Left lung (tissue), 10 donors: Measurements from ENCODE around the gene LRRC28. TPM values are rescaled to one million over a fixed set of nuclear protein-coding genes. Genes with fewer than 3 reads are reported as not detected.

Experiments
- ATAC-seq: fragments of 200-7000 bp; cut with Tn5 transposase; one replicate; pipeline ENCODE4 v1.9.1; 2020; ENCODE audit warnings: moderate library complexity
- DNase-seq, 4 donors: peaks; one replicate each; pipeline ENCODE4 v3.0.0-alpha.2; 2013 to 2020
- H3K27ac ChIP-seq, 2 donors: fragments of 200-600 bp; sonication (generic) in 1 of 2; one replicate each; pipeline versions ENCODE4 v1.5.0 to v1.8.0; 2020 to 2021
- H3K27me3 ChIP-seq, 2 donors: fragments of 200-600 bp; sonication (generic) in 1 of 2; one replicate each; pipeline versions ENCODE4 v1.5.0 to v1.8.0; 2020 to 2021
- H3K36me3 ChIP-seq, 2 donors: fragments of 200-600 bp; sonication (generic) in 1 of 2; one replicate each; pipeline versions ENCODE4 v1.5.0 to v1.8.0; 2020 to 2021
- H3K4me1 ChIP-seq, 2 donors: fragments of 200-600 bp; one replicate each; pipeline ENCODE4 v1.8.0; 2021
- H3K4me3 ChIP-seq, 2 donors: fragments of 200-600 bp; sonication (generic) in 1 of 2; one replicate each; pipeline versions ENCODE4 v1.5.0 to v1.8.0; 2020 to 2021; ENCODE audit warnings: mild to moderate bottlenecking in 1 of 2
- H3K9me3 ChIP-seq, 2 donors: fragments of 200-600 bp; sonication (generic) in 1 of 2; one replicate each; pipeline versions ENCODE4 v1.5.0 to v1.8.0; 2020 to 2021
- intact Hi-C, 2 donors: fragments of 100-400 bp; cut with DNase I; formaldehyde crosslinking; loops; one replicate each; pipeline versions ENCODE4 v1.11.2 to v1.14.2; 2022
- polyA plus RNA-seq, 6 donors: library from polyadenylated mRNA; unstranded; fragments of 120-200 nt; gene quantifications; one replicate each; pipeline ENCODE4 v1.2.1, GENCODE V29; 2013; ENCODE audit not compliant: insufficient read length in 6 of 6
- total RNA-seq, 2 donors: library from RNA; stranded (reverse); fragmentation: NEBNext Ultra II Directional; extraction: Animal tissue kit (Norgen Biotek cat#: 25700); gene quantifications; one replicate each; pipeline ENCODE4 v1.2.1, GENCODE V29; 2021
- TF ChIP-seq, protein P1 (sequence below), 2 donors: fragments of 200-600 bp; sonication (generic) in 1 of 2; IDR thresholded peaks; one replicate each; pipeline versions ENCODE4 v1.5.0 to v1.8.0; 2021; ENCODE audit warnings: antibody characterized with exemption in 2 of 2
- donor health status: DM: no; HTN: yes; CAD: no.
- donor health status: DM: no; HTN: no; CAD: no.

The LRRC28 gene
- total and polyA plus RNA-seq, 8 donors: 14.9 to 29.7 (median 25.0) TPM

- TF ChIP-seq, protein P1, sequence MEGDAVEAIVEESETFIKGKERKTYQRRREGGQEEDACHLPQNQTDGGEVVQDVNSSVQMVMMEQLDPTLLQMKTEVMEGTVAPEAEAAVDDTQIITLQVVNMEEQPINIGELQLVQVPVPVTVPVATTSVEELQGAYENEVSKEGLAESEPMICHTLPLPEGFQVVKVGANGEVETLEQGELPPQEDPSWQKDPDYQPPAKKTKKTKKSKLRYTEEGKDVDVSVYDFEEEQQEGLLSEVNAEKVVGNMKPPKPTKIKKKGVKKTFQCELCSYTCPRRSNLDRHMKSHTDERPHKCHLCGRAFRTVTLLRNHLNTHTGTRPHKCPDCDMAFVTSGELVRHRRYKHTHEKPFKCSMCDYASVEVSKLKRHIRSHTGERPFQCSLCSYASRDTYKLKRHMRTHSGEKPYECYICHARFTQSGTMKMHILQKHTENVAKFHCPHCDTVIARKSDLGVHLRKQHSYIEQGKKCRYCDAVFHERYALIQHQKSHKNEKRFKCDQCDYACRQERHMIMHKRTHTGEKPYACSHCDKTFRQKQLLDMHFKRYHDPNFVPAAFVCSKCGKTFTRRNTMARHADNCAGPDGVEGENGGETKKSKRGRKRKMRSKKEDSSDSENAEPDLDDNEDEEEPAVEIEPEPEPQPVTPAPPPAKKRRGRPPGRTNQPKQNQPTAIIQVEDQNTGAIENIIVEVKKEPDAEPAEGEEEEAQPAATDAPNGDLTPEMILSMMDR (IDR thresholded peaks at IDR 0.05): no peak
Observed at GRCh38 chr15:99365242-99365641, 114.0 kb downstream of the LRRC28 start.

GRCh38 chr15:99366013-99366412 is 114.7 kb downstream of the LRRC28 start:
- no peak for ATAC-seq
- DNase-seq: no peak
- H3K36me3 ChIP-seq: no peaks in the 10 kb centered on the region
- no peak overlapping the region for H3K27ac ChIP-seq
- H3K9me3 ChIP-seq: peaks cover 0 to 3% of the 10 kb centered on the region in 2 donors
- H3K4me1 ChIP-seq: no peaks in the 10 kb centered on the region
- no peaks in the 10 kb centered on the region for H3K27me3 ChIP-seq
- intact Hi-C loops: no loop called here
- H3K4me3 ChIP-seq: no peak overlapping the region
- TF ChIP-seq, protein P1 (IDR thresholded peaks at IDR 0.05): no peak

More at GRCh38 chr15:99365242-99365641, 114.0 kb downstream of the LRRC28 start:
- no peak for ATAC-seq
- Histone ChIP-seq H3K36me3 (no peaks in the 10 kb centered on the region), H3K27ac (no peak overlapping the region), H3K4me1 (no peaks in the 10 kb centered on the region), H3K4me3 (no peak overlapping the region), H3K27me3 (no peaks in the 10 kb centered on the region), H3K9me3 (peaks cover 0 to 3% of the 10 kb centered on the region in 2 donors)
- no peak for DNase-seq
- intact Hi-C loops: no loop called here

DNA sequence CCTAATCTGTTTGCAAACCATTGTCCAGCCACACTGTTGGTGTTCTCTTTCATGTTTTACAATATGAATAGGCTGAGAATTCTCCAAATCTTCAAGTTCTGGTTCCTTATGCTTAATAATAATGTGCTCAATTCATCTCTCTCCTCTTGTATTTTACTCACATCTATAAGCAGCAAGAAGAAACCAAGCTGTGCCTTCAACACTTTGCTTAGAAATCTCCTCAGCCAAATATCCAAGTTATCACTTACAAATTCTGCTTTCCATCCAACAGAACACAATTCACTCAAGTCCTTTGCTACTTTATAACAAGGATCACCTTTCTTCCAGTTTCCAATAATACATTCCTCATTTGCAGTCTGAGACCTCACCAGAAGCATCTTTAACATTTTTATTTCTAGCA is 117.5 kb downstream of the LRRC28 start:
- TF ChIP-seq, protein P1 (IDR thresholded peaks at IDR 0.05): no peak
- DNase-seq (no peak), ATAC-seq (no peak)
- H3K4me3 ChIP-seq: no peak overlapping the region
- no peaks in the 10 kb centered on the region for H3K36me3 ChIP-seq
- no peaks in the 10 kb centered on the region for H3K4me1 ChIP-seq
- H3K27ac ChIP-seq: no peak overlapping the region
- peaks cover 0 to 3% of the 10 kb centered on the region in 2 donors for H3K9me3 ChIP-seq
- intact Hi-C loops: no loop called here
- no peaks in the 10 kb centered on the region for H3K27me3 ChIP-seq

DNA sequence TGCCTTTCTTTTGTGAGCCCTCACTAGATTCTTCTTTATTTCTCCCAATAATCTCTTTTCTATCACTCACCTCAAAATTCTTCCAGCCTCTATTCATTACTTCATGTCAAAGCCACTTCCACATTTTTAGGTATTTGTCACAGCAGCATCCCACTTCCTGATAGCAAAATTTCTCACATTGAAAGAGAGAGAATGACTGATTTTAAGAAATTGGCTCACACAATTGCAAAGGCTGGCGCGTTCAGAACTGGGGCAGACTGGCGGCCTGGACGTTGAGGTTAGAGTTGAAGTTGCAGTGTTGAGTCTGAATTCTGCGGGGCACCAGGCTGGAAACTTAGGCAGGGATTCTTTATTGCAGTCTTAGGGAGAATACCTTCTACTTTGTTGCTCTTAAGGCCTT is 117.9 kb downstream of the LRRC28 start:
- Histone ChIP-seq H3K27ac (no peak overlapping the region), H3K9me3 (peaks cover 0 to 5% of the 10 kb centered on the region in 2 donors), H3K4me1 (no peaks in the 10 kb centered on the region), H3K27me3 (no peaks in the 10 kb centered on the region), H3K36me3 (no peaks in the 10 kb centered on the region), H3K4me3 (no peak overlapping the region)
- TF ChIP-seq, protein P1 (IDR thresholded peaks at IDR 0.05): no peak
- intact Hi-C loops: no loop called here
- no peak for ATAC-seq
- DNase-seq: no peak

GRCh38 chr15:99371180-99372103 is 120.2 kb downstream of the LRRC28 start:
- no peaks in the 10 kb centered on the region for H3K36me3 ChIP-seq
- TF ChIP-seq, protein P1 (IDR thresholded peaks at IDR 0.05): no peak
- H3K4me1 ChIP-seq: no peaks in the 10 kb centered on the region
- no peak overlapping the region for H3K4me3 ChIP-seq
- intact Hi-C loops: no loop called here
- peak; percentile 19 for ATAC-seq
- H3K27me3 ChIP-seq: no peaks in the 10 kb centered on the region
- DNase-seq: no peak
- peaks cover 0 to 21% of the 10 kb centered on the region in 2 donors for H3K9me3 ChIP-seq
- H3K27ac ChIP-seq: peak overlapping the region in 1 of 2 donors; percentile 16
